Measurements from ENCODE around the gene KRT17.
"Not testable (repeated sequence)": the region's sequence is repeated elsewhere in the genome, so short reads cannot be mapped to it uniquely, and the experiment has no call there.

- not testable (repeated sequence) for TF ChIP-seq POLR2A (IDR thresholded peaks at IDR 0.05; ENCODE audit: low read depth); EP300 (IDR thresholded peaks at IDR 0.05)
- TF ChIP-seq, protein P1, sequence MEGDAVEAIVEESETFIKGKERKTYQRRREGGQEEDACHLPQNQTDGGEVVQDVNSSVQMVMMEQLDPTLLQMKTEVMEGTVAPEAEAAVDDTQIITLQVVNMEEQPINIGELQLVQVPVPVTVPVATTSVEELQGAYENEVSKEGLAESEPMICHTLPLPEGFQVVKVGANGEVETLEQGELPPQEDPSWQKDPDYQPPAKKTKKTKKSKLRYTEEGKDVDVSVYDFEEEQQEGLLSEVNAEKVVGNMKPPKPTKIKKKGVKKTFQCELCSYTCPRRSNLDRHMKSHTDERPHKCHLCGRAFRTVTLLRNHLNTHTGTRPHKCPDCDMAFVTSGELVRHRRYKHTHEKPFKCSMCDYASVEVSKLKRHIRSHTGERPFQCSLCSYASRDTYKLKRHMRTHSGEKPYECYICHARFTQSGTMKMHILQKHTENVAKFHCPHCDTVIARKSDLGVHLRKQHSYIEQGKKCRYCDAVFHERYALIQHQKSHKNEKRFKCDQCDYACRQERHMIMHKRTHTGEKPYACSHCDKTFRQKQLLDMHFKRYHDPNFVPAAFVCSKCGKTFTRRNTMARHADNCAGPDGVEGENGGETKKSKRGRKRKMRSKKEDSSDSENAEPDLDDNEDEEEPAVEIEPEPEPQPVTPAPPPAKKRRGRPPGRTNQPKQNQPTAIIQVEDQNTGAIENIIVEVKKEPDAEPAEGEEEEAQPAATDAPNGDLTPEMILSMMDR (IDR thresholded peaks at IDR 0.05): not testable (repeated sequence)
Measured at GRCh38 chr17:41616486-41616885, 7.9 kb downstream of the KRT17 start.
